ENCODE measurements around the gene ZFP62. TPM values are rescaled to one million over a fixed set of nuclear protein-coding genes. Genes with fewer than 3 reads are reported as not detected.

ZFP62 gene
- total and polyA plus RNA-seq, 7 donors = 6.0 to 25.6 (median 11.7) TPM

DNA sequence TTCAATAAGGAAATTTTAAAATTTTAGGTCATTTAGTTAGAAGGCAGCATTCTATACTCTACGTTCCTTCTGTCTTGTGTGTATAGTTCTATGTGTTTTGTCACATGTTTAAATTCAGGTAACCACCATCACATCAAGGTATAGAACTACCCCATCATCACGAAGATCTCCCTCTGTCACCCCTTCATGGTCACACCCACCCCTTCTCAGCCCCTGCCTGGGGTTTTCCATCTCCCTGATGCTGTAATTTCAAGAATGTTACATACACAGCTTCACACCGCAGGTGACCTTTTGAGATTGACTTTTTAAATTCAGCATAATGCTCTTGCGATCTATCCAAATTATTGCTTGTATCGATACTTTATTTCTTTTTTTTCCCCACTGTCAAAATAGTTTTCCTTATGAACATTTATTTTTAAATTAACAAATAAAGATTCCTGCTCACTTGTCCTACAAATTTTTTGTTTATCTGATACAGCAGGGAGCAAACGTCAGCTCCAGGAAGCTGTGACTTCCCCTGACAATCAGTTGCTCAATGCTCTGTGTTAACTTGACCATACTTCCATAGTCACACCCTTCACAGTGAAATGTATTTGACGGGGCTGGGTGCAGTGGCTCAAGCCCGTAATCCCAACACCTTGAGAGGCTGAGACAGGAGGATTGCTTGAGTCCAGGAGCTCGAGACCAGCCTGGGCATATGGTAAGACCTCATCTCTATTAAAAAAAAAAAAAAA is 48.1 kb upstream of the ZFP62 start:
- WGBS, 3 donors = 72 to 76% (median 75%) methylated on average over 9 of the region's 9 CpGs
- H3K4me1 ChIP-seq = no peaks in the 10 kb centered on the region
- no peak overlapping the region for H3K4me3 ChIP-seq
- intact Hi-C loops (cut with DNase I) = no loop called here
- no peaks in the 10 kb centered on the region for H3K36me3 ChIP-seq (ENCODE audit: insufficient read depth in 1 of 2, low read depth in 1 of 2)
- no peaks in the 10 kb centered on the region for H3K9me3 ChIP-seq
- no peaks in the 10 kb centered on the region for H3K27me3 ChIP-seq (ENCODE audit: insufficient read depth in 3 of 3, low read length in 2 of 3)
- no peak for DNase-seq
- no peak for ATAC-seq
- H3K27ac ChIP-seq = no peak overlapping the region
- TF ChIP-seq, protein P1, sequence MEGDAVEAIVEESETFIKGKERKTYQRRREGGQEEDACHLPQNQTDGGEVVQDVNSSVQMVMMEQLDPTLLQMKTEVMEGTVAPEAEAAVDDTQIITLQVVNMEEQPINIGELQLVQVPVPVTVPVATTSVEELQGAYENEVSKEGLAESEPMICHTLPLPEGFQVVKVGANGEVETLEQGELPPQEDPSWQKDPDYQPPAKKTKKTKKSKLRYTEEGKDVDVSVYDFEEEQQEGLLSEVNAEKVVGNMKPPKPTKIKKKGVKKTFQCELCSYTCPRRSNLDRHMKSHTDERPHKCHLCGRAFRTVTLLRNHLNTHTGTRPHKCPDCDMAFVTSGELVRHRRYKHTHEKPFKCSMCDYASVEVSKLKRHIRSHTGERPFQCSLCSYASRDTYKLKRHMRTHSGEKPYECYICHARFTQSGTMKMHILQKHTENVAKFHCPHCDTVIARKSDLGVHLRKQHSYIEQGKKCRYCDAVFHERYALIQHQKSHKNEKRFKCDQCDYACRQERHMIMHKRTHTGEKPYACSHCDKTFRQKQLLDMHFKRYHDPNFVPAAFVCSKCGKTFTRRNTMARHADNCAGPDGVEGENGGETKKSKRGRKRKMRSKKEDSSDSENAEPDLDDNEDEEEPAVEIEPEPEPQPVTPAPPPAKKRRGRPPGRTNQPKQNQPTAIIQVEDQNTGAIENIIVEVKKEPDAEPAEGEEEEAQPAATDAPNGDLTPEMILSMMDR (IDR thresholded peaks at IDR 0.05) = no peak

DNA sequence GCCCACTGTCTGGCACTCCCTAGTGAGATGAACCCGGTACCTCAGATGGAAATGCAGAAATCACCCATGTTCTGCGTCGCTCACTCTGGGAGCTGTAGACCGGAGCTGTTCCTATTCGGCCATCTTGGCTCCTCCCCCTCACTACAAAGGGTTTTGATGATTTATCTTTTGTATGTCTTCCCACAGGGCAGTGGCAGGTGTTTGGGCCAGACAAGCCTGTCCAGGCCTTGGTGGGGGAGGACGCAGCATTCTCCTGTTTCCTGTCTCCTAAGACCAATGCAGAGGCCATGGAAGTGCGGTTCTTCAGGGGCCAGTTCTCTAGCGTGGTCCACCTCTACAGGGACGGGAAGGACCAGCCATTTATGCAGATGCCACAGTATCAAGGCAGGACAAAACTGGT is 47.3 kb upstream of the ZFP62 start:
- WGBS, 3 donors = 80 to 92% (median 87%) methylated on average over 9 of the region's 9 CpGs
- DNase-seq (no peak), ATAC-seq (no peak)
- H3K36me3 ChIP-seq (ENCODE audit: insufficient read depth in 1 of 2, low read depth in 1 of 2) = no peaks in the 10 kb centered on the region
- H3K27me3 ChIP-seq (ENCODE audit: insufficient read depth in 3 of 3, low read length in 2 of 3) = no peaks in the 10 kb centered on the region
- no peak overlapping the region for H3K4me3 ChIP-seq
- H3K4me1 ChIP-seq = no peaks in the 10 kb centered on the region
- no peak overlapping the region for H3K27ac ChIP-seq
- H3K9me3 ChIP-seq = no peaks in the 10 kb centered on the region
- TF ChIP-seq, protein P1 (IDR thresholded peaks at IDR 0.05) = no peak
- intact Hi-C loops (cut with DNase I) = no loop called here

DNA sequence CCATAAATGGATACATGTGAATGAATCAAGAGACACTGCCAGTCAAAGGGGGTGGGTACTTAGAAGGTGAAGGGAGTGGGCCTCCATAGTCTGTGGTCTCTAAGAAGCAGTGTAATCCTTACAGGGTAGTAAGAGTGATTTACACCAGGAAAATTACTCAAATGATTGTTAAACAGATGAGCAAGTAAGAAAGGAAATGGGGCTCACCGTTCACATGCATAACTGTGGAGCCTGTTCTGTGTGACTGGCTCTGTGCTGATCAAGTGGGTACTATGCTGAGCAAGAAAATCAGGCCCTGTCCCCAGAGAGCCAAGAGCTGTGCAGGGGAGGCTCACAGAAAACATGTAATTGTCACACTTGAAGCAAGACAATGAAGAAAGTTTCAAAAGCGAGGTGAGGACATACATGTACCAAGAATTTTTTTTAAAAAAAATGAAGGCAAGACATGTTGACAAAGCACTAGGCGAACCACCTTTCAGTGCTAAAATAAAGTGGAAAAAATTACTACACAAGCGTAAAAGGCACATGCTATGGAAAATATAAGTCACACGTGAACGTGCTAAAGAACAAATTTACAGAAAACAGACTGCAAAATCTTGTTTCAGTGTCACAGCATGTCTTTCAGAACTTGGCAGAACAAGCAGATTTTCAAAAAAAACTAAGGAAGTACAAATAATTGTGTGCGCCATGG is 40.4 kb upstream of the ZFP62 start:
- H3K4me3 ChIP-seq = no peak overlapping the region
- no peaks in the 10 kb centered on the region for H3K27me3 ChIP-seq (ENCODE audit: insufficient read depth in 3 of 3, low read length in 2 of 3)
- no peaks in the 10 kb centered on the region for H3K4me1 ChIP-seq
- 68 to 71% (median 71%) methylated on average over 7 of the region's 7 CpGs for WGBS, 3 donors
- DNase-seq (no peak), ATAC-seq (no peak)
- TF ChIP-seq, protein P1 (IDR thresholded peaks at IDR 0.05) = no peak
- H3K36me3 ChIP-seq (ENCODE audit: insufficient read depth in 1 of 2, low read depth in 1 of 2) = no peaks in the 10 kb centered on the region
- intact Hi-C loops (cut with DNase I) = no loop called here
- H3K27ac ChIP-seq = no peak overlapping the region
- H3K9me3 ChIP-seq = no peaks in the 10 kb centered on the region

DNA sequence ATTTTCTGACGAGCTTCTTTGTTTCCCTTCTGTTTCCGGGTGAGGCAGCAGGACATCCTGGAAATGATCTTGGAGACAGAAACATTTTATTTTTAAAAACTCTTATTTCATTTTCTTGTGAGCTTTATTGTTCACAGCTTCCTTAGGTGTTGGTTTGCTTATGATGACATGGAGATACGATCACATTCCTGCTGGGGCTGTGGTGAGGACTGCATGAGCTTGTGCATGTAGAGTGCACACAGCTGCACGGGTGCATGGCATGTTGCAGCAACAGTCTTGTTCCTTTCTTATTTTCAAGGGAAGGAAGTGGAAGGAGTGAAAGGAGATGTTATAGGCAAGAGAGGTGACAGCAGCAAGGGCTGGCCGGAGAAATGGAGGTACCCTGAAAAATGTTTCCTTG is 39.1 kb upstream of the ZFP62 start:
- Histone ChIP-seq H3K4me1 (no peaks in the 10 kb centered on the region), H3K36me3 (ENCODE audit: insufficient read depth in 1 of 2, low read depth in 1 of 2) (no peaks in the 10 kb centered on the region), H3K27me3 (ENCODE audit: insufficient read depth in 3 of 3, low read length in 2 of 3) (no peaks in the 10 kb centered on the region), H3K27ac (no peak overlapping the region), H3K4me3 (no peak overlapping the region), H3K9me3 (peaks cover 5% of the 10 kb centered on the region)
- intact Hi-C loops (cut with DNase I) = no loop called here
- TF ChIP-seq, protein P1 (IDR thresholded peaks at IDR 0.05) = no peak
- WGBS, 3 donors = 68 to 75% (median 72%) methylated on average over 5 of the region's 5 CpGs
- ATAC-seq (no peak), DNase-seq (no peak)

Measured in psoas muscle (tissue), 8 donors.